ENCODE measurements around the gene MGAM2.

DNA sequence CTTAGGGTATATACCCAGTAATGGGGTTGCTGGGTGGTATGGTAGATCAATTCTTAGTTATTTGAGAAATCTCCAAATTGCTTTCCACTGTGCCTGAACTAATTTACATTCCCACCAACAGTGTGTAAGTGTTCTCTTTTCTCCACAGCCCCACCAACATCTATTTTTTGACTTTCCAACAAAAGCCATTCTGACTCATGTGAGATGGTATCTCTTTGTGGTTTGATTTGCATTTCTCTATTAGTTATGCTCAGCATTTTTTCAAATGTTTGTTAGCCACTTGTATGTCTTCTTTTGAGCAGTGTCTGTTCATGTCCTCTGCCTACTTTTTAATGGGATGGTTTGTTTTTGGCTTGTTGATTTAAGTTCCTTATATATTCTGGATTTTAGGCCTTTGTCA lies 66.4 kb downstream of the MGAM2 start:
- TF ChIP-seq, protein P1, sequence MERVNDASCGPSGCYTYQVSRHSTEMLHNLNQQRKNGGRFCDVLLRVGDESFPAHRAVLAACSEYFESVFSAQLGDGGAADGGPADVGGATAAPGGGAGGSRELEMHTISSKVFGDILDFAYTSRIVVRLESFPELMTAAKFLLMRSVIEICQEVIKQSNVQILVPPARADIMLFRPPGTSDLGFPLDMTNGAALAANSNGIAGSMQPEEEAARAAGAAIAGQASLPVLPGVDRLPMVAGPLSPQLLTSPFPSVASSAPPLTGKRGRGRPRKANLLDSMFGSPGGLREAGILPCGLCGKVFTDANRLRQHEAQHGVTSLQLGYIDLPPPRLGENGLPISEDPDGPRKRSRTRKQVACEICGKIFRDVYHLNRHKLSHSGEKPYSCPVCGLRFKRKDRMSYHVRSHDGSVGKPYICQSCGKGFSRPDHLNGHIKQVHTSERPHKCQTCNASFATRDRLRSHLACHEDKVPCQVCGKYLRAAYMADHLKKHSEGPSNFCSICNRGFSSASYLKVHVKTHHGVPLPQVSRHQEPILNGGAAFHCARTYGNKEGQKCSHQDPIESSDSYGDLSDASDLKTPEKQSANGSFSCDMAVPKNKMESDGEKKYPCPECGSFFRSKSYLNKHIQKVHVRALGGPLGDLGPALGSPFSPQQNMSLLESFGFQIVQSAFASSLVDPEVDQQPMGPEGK (CRISPR knock-in tag; IDR thresholded peaks at IDR 0.05; ENCODE audit: borderline replicate concordance): no peak
- no peak for TF ChIP-seq ZFP30 (CRISPR knock-in tag; IDR thresholded peaks at IDR 0.05)
- no peak for TF ChIP-seq ZFP3 (CRISPR knock-in tag; IDR thresholded peaks at IDR 0.05)
- TF ChIP-seq, protein P2, sequence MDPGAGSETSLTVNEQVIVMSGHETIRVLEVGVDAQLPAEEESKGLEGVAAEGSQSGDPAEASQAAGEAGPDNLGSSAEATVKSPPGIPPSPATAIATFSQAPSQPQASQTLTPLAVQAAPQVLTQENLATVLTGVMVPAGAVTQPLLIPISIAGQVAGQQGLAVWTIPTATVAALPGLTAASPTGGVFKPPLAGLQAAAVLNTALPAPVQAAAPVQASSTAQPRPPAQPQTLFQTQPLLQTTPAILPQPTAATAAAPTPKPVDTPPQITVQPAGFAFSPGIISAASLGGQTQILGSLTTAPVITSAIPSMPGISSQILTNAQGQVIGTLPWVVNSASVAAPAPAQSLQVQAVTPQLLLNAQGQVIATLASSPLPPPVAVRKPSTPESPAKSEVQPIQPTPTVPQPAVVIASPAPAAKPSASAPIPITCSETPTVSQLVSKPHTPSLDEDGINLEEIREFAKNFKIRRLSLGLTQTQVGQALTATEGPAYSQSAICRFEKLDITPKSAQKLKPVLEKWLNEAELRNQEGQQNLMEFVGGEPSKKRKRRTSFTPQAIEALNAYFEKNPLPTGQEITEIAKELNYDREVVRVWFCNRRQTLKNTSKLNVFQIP (CRISPR knock-in tag; IDR thresholded peaks at IDR 0.05; ENCODE audit: borderline replicate concordance, low read depth): no peak
- no peak for TF ChIP-seq BACH2 (CRISPR knock-in tag; IDR thresholded peaks at IDR 0.05; ENCODE audit: borderline replicate concordance)
- no peak for TF ChIP-seq ZNF565 (CRISPR knock-in tag; conservative IDR thresholded peaks at IDR 0.05; ENCODE audit: low read depth)
- TF ChIP-seq, protein P3, sequence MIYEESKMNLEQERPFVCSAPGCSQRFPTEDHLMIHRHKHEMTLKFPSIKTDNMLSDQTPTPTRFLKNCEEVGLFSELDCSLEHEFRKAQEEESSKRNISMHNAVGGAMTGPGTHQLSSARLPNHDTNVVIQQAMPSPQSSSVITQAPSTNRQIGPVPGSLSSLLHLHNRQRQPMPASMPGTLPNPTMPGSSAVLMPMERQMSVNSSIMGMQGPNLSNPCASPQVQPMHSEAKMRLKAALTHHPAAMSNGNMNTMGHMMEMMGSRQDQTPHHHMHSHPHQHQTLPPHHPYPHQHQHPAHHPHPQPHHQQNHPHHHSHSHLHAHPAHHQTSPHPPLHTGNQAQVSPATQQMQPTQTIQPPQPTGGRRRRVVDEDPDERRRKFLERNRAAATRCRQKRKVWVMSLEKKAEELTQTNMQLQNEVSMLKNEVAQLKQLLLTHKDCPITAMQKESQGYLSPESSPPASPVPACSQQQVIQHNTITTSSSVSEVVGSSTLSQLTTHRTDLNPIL (CRISPR knock-in tag; IDR thresholded peaks at IDR 0.05; ENCODE audit: low read depth): no peak
- no peak for TF ChIP-seq ZNF8 (CRISPR knock-in tag; IDR thresholded peaks at IDR 0.05)
- no peak for TF ChIP-seq TCF4 (CRISPR knock-in tag; IDR thresholded peaks at IDR 0.05; ENCODE audit: borderline replicate concordance)
- no peak for TF ChIP-seq ESRRG (CRISPR knock-in tag; IDR thresholded peaks at IDR 0.05)
- no peak for TF ChIP-seq SNAI2 (CRISPR knock-in tag; IDR thresholded peaks at IDR 0.05)
- TF ChIP-seq GLIS3 (CRISPR knock-in tag; IDR thresholded peaks at IDR 0.05): no peak
- TF ChIP-seq CSDC2 (CRISPR knock-in tag; IDR thresholded peaks at IDR 0.05): no peak

Data from SK-N-SH treated with all-trans-retinoic acid at 6 μM for 48 hours (cell line).